BLaER1 (cell line): ENCODE results near the gene CEACAM19.
A peak's percentile ranks its signal among the peaks of the same experiment; 100 is the strongest.

ENCODE experiments used
- H3K27ac ChIP-seq: shearing (Covaris generic); formaldehyde crosslinking; 2 replicates; pipeline ENCODE4 v1.8.1; 2022
- H3K27me3 ChIP-seq: shearing (Covaris generic); formaldehyde crosslinking; 2 replicates; pipeline ENCODE4 v1.8.1; 2022
- H3K36me3 ChIP-seq: shearing (Covaris generic); formaldehyde crosslinking; 2 replicates; pipeline ENCODE4 v1.8.1; 2022
- H3K4me1 ChIP-seq: shearing (Covaris generic); formaldehyde crosslinking; 2 replicates; pipeline ENCODE4 v1.8.1; 2022
- H3K4me2 ChIP-seq: shearing (Covaris generic); formaldehyde crosslinking; 2 replicates; pipeline ENCODE4 v1.8.1; 2022
- H3K4me3 ChIP-seq: shearing (Covaris generic); formaldehyde crosslinking; 2 replicates; pipeline ENCODE4 v1.8.1; 2022
- H3K9ac ChIP-seq: shearing (Covaris generic); formaldehyde crosslinking; 2 replicates; pipeline ENCODE4 v1.8.1; 2022
- H3K9me3 ChIP-seq: shearing (Covaris generic); formaldehyde crosslinking; 2 replicates; pipeline ENCODE4 v1.8.1; 2022
- H4K20me1 ChIP-seq: shearing (Covaris generic); formaldehyde crosslinking; 2 replicates; pipeline ENCODE4 v1.8.1; 2022
- Cebpa-rat ChIP-seq: shearing (Covaris generic); IDR thresholded peaks from 2 replicates; pipeline ENCODE4 v1.8.1; 2022

CEACAM19 gene

DNA sequence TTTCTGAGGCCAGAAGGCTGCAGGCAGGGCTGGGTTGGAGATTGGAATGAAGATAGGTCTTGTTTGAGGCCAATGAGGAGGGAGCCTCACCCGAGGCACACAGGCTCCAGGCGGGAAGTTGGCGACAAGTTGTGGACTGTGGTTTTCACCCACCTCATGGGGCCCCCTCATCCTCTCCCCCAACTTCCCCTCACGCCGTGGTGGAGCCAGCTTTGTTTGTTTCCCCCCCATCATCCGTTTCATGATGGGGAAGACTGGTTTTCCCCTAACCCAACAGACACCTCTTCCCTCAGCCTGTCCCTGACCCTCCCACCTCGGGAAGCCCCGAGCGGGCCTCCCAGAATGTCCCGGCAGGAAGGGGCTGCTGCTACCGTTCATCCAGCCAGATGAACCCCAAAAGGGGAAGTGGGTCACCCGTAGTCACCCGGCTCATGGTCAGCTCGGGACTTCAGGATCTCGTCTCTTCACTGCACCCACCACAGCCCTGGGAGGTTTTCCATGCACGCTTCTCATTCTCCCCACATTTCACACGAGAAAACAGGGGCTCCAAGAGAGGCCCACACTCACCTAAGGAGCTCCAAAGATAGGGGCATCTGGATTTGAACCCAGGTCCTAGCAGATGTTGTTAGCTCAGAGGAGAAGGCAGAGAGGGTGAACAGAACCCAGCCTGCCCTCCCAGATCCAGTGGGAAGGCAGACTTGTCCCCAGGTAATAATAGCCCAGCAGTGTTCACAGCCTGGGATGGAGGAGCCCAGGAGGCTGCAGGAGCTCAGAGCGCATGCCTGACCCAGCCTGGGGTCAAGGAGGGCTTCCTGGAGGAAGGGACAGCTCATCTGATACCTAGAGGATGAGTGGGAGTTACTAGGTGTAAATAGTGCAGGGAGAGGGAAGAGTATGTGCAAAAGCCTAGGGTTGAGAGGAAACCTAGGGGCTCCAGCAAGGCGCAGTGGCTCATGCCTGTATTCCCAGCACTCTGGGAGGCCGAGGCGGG lies 51.1 kb downstream of the CEACAM19 start:
- Histone ChIP-seq H4K20me1 (no peaks in the 10 kb centered on the region), H3K4me3 (peak overlapping the region; percentile 36), H3K36me3 (no peaks in the 10 kb centered on the region), H3K27me3 (no peaks in the 10 kb centered on the region), H3K9me3 (no peaks in the 10 kb centered on the region), H3K4me2 (peak overlapping the region; percentile 84), H3K4me1 (peaks cover 61% of the 10 kb centered on the region), H3K27ac (peak overlapping the region; percentile 73), H3K9ac (peak overlapping the region; percentile 52)
- no peak for TF ChIP-seq Cebpa-rat

DNA sequence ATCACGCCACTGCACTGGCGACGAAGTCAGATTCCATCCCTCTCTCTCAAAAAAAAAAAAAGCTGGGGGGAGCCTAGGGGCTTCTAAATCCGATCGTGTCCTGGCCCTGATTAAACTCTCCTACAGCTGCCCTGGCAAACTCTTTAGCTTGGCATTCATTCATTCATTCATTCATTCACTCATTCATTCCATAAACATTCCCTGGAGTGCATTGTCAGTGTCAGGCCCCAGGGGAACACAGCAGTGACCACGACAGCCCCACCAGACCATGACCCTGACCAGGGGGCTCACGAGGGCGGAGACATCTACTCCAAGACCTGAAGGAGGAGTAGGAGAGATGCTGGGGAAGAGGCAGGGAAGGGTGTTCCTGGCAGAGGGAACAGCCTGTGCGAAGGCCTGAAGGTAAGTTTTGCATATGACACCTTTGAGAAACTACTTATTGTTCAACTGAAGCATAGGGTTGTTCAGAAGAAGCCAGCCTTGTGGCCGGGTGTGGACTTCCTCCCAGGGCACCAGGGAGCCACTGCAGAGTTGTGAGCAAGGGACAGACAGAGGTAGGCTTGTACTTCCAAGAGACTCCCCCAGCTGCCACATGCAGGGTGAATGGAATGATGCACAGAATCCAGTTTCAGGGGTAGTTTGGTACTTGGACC lies 52.1 kb downstream of the CEACAM19 start:
- H3K4me2 ChIP-seq: peak overlapping the region; percentile 84
- no peak overlapping the region for H3K9ac ChIP-seq
- H3K4me3 ChIP-seq: no peak overlapping the region
- H3K4me1 ChIP-seq: peaks cover 67% of the 10 kb centered on the region
- H3K36me3 ChIP-seq: no peaks in the 10 kb centered on the region
- no peaks in the 10 kb centered on the region for H3K27me3 ChIP-seq
- no peak for TF ChIP-seq Cebpa-rat
- H3K27ac ChIP-seq: no peak overlapping the region
- no peaks in the 10 kb centered on the region for H3K9me3 ChIP-seq
- H4K20me1 ChIP-seq: no peaks in the 10 kb centered on the region

DNA sequence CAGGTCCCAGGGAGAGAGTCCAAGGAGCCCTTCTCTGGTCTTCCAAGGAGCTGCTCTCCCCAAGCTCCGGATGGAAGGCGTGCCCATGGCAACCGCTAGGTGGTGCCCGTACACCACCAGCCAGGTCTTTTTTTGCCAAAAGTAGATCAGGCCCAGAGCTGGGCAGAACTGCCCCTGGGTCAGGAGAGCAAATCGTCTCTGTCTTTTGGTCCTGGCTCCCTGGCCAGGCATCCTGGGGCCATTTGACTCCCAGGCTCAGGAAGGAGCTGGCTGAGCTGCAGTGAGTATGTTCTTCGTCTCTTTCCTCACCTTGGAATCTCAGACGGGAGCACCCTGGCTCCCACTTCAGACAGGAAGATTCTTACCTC lies 52.7 kb downstream of the CEACAM19 start:
- Histone ChIP-seq H3K4me3 (no peak overlapping the region), H4K20me1 (no peaks in the 10 kb centered on the region), H3K4me1 (peaks cover 66% of the 10 kb centered on the region), H3K4me2 (peak overlapping the region; percentile 84), H3K27ac (no peak overlapping the region), H3K27me3 (no peaks in the 10 kb centered on the region), H3K9me3 (no peaks in the 10 kb centered on the region), H3K36me3 (no peaks in the 10 kb centered on the region), H3K9ac (no peak overlapping the region)
- TF ChIP-seq Cebpa-rat: no peak

DNA sequence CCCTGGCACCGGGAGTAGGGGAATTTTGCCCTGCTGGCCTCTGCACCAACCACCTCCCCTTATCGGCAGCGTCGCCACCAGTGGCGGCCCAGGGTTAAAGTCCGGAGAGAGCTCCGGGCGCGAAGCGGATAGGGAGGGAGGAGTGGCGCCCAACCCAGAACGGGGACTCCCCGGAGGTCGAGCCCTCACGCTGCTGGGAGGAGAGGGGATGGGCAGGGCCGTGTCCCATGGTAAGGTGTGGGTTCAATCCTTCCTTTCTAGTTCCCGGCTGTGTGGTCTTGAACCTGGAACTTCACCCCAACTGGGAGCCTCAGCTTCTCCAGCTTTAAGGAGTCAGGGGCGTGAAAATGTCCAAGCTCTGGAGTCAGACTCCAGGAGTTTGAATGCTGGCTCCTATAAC lies 54.0 kb downstream of the CEACAM19 start:
- Histone ChIP-seq H3K4me3 (no peak overlapping the region), H3K4me2 (peak overlapping the region; percentile 32; the same call in 1 of the 2 replicates), H3K36me3 (no peaks in the 10 kb centered on the region), H4K20me1 (no peaks in the 10 kb centered on the region), H3K4me1 (peaks cover 73% of the 10 kb centered on the region), H3K27me3 (no peaks in the 10 kb centered on the region), H3K9me3 (no peaks in the 10 kb centered on the region), H3K27ac (0 out of 2 replicates have a peak overlapping the region, but pooled peaks have one; percentile 26), H3K9ac (no peak overlapping the region)
- no peak for TF ChIP-seq Cebpa-rat

DNA sequence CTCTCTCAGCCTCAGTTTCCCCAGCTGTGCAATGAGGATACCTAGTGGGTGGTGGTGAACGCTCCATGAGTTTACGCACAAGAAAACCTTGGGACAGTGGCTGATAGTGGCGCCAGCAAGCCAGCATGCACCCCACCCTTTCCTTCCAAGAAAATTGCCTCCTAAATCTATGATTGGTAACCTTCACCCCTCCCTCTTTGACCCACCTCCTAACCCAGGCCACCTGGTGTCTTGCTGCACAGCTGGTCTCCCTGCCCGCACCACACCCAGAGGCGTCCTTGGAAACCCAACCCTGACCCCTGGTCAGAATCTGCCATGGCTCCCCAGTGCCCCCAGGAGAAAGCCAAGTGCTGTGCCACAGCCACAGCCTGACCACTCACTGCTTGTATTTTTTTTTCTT lies 54.4 kb downstream of the CEACAM19 start:
- peak overlapping the region; percentile 32; the same call in 1 of the 2 replicates for H3K4me2 ChIP-seq

DNA sequence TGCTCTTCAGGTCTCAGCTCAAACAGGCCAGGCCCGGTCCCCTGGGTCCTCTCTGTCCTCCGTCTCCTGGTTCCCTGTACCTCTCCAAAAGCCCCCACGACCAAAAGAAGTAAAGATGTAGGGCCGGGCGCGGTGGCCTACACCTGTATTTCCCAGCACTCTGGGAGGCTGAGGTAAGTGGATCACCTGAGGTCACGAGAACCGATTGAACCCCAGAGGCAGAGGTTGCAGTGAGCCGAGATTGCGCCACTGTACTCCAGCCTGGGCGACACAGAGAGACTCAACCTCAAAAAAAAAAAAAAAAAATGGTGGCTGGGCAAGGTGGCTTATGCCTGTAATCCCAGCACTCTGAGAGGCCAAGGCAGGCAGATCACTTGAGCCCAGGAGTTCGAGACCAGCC lies 55.2 kb downstream of the CEACAM19 start:
- H4K20me1 ChIP-seq: no peaks in the 10 kb centered on the region
- H3K4me1 ChIP-seq: peaks cover 66% of the 10 kb centered on the region
- TF ChIP-seq Cebpa-rat: no peak
- no peak overlapping the region for H3K9ac ChIP-seq
- no peaks in the 10 kb centered on the region for H3K9me3 ChIP-seq
- H3K4me2 ChIP-seq: no peak overlapping the region
- no peak overlapping the region for H3K27ac ChIP-seq
- no peaks in the 10 kb centered on the region for H3K36me3 ChIP-seq
- H3K27me3 ChIP-seq: no peaks in the 10 kb centered on the region
- no peak overlapping the region for H3K4me3 ChIP-seq

More for the DNA sequence above, 54.4 kb downstream of the CEACAM19 start:
- H3K9me3 ChIP-seq: no peaks in the 10 kb centered on the region
- H3K4me1 ChIP-seq: peaks cover 73% of the 10 kb centered on the region
- no peaks in the 10 kb centered on the region for H3K27me3 ChIP-seq
- 0 out of 2 replicates have a peak overlapping the region, but pooled peaks have one; percentile 26 for H3K27ac ChIP-seq
- no peak for TF ChIP-seq Cebpa-rat
- H3K9ac ChIP-seq: no peak overlapping the region
- H3K4me3 ChIP-seq: no peak overlapping the region
- H3K36me3 ChIP-seq: no peaks in the 10 kb centered on the region
- no peaks in the 10 kb centered on the region for H4K20me1 ChIP-seq

DNA sequence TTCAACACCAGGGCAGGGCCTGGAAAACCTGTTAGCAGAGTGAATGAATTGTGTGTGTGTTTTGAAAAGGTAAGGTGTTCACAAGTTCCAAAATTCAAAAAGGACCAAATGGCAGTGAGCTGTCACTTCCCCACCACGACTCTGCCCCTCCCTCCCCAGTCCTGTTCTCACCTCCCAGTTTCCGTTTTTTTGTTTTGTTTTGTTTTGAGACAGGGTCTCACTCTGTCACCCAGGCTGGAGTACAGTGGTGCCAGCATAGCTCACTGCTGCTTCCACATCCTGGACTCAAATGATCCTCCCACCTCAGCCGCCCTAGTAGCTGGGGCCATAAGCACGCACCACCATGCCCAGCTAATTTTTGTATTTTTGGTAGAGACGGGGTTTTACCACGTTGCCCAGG lies 56.9 kb downstream of the CEACAM19 start:
- peak overlapping the region; percentile 20; the same call in 1 of the 2 replicates for H3K27ac ChIP-seq
- H3K4me3 ChIP-seq: no peak overlapping the region
- 0 out of 2 replicates have a peak overlapping the region, but pooled peaks have one; percentile 18 for H3K4me2 ChIP-seq

DNA sequence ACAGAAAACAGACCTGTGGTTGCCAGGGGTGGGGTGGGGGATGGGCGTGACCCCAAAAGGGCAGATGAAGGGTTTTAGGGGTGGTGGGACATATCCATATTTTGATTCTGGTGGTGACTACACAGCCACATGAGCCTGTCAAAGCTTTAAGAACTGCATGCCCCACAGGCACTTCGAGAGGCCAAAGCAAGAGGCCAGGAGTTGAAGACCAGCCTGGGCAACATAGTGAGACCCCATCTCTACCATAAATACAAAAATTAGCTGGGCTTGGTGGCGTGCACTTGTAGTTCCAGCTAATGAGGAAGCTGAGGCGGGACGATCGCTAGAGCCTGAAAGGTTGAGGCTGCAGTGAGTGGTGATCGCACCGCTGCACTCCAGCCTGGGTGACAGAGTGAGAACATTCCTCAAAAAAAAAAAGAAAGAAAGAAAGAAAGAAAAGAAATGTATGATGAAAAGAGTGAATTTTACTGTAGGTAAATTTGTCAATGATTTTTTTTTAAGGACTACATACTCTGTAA lies 58.3 kb downstream of the CEACAM19 start:
- Histone ChIP-seq H4K20me1 (no peaks in the 10 kb centered on the region), H3K27ac (no peak overlapping the region), H3K27me3 (no peaks in the 10 kb centered on the region), H3K4me3 (no peak overlapping the region), H3K4me1 (peaks cover 35% of the 10 kb centered on the region), H3K4me2 (0 out of 2 replicates have a peak overlapping the region, but pooled peaks have one; percentile 16), H3K9ac (no peak overlapping the region), H3K36me3 (no peaks in the 10 kb centered on the region), H3K9me3 (no peaks in the 10 kb centered on the region)
- TF ChIP-seq Cebpa-rat: no peak

More for the DNA sequence above, 56.9 kb downstream of the CEACAM19 start:
- H3K27me3 ChIP-seq: no peaks in the 10 kb centered on the region
- no peaks in the 10 kb centered on the region for H4K20me1 ChIP-seq
- peaks cover 49% of the 10 kb centered on the region for H3K4me1 ChIP-seq
- no peaks in the 10 kb centered on the region for H3K36me3 ChIP-seq
- TF ChIP-seq Cebpa-rat: no peak
- H3K9me3 ChIP-seq: no peaks in the 10 kb centered on the region
- H3K9ac ChIP-seq: peak overlapping the region; percentile 32; the same call in 1 of the 2 replicates

DNA sequence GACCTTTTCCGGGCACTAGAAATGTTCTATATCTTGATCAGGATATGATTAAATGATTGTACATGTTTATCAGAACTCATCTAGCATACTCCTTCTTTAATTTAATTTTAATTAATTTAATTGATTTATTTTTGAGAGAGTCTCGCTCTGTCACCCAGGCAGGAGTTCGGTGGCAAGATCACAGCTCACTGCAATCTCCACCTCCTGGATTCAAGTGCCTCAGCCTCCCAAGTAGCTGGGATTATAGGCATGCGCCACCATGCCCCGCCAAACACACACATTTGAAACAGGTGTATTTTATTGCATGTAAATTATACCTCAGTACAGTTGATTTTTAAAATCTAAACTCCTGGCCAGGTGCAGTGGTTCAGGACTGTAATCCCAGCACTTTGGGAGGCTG lies 59.8 kb downstream of the CEACAM19 start:
- H3K4me3 ChIP-seq: no peak overlapping the region
- no peaks in the 10 kb centered on the region for H3K36me3 ChIP-seq
- no peak overlapping the region for H3K27ac ChIP-seq
- no peaks in the 10 kb centered on the region for H3K9me3 ChIP-seq
- no peak overlapping the region for H3K9ac ChIP-seq
- no peaks in the 10 kb centered on the region for H4K20me1 ChIP-seq
- H3K4me1 ChIP-seq: peaks cover 27% of the 10 kb centered on the region
- TF ChIP-seq Cebpa-rat: no peak
- H3K27me3 ChIP-seq: no peaks in the 10 kb centered on the region
- no peak overlapping the region for H3K4me2 ChIP-seq
